ENCODE results near the gene DBNL.

DNA sequence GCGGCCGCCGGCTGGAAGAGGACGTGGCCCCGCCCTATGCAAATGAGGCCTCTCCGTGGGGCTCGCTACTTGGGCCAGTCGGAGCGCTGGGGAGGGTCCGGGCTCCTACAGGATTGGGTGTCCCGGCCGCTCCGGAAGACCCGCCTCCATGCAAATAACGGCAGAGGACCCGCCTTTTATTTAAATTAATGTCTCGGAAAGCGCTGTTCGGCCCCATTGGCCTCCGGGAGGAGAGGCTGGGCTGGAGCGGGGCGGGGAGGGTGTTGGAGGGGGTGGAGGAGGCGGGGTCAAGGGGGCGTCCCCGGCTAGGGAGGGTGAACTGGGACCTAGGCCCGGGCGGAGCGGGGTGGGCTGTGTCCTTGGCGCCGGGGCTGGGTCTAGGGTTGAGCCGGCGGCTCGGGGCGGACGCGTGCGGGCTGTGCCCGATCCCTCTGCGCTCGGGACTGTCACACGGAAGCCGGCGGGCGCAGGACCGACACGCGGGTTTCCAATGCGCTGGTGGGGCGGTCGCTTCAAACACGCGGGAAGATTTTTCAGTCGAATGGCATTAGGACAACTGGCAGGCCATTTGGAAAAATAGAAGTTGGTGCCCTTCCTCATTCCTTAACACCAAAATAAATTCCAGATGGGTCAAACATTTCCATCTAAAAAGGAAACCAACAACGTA lies 38.2 kb downstream of the DBNL start:
- TF ChIP-seq ZNF274 (IDR thresholded peaks at IDR 0.05; ENCODE audit: low read depth, low read length) (no peak), SUZ12 (IDR thresholded peaks at IDR 0.05; ENCODE audit: extremely low read depth, insufficient read depth, insufficient read length) (no peak), YY1 (IDR thresholded peaks at IDR 0.05; ENCODE audit: insufficient read depth, insufficient read length) (no peak)
